Panc1 (cell line): ENCODE results near the gene TXNIP. TPM values are rescaled to one million over a fixed set of nuclear protein-coding genes. Genes with fewer than 3 reads are reported as not detected.

Experiments used
- ATAC-seq: fragments of 200-7000 bp; cut with Tn5 transposase; 2 replicates; pipeline ENCODE4 v1.9.1; 2020; ENCODE audit warnings: mild to moderate bottlenecking, moderate library complexity
- BruUV-seq: library from RNA; stranded (reverse); fragments of 400-500 nt; replicated peaks from 2 replicates; lab custom pipeline; 2021; lab: Mats Ljungman, UMichigan
- CTCF ChIA-PET: fragments of 300-600 bp; sonication (Branson Sonifier 250); formaldehyde crosslinking; loops from one replicate; lab custom pipeline; 2022; ENCODE audit warnings: antibody characterized with exemption; lab: Charles Lee
- POLR2A ChIA-PET: fragments of 300-600 bp; sonication (Branson Sonifier 250); formaldehyde crosslinking; loops from one replicate; lab custom pipeline; 2022; ENCODE audit warnings: antibody characterized with exemption; lab: Charles Lee
- DNase-seq: peaks from one replicate; pipeline ENCODE4 v3.0.0-alpha.2; 2010; ENCODE audit warnings: low read depth, low spot score
- H3K27ac ChIP-seq: 2 replicates; pipeline ENCODE4 v1.5.1; 2011; ENCODE audit warnings: mild to moderate bottlenecking, low read length, inconsistent platforms
- H3K27me3 ChIP-seq: fragments of 200-500 bp; sonication (Bioruptor generic); 2 replicates; pipeline ENCODE4 v1.6.0; 2014; ENCODE audit warnings: low read length, inconsistent platforms; ENCODE audit not compliant: control insufficient read depth, insufficient read depth
- H3K36me3 ChIP-seq: fragments of 200-500 bp; sonication (Bioruptor generic); 2 replicates; pipeline ENCODE4 v1.5.1; 2014; ENCODE audit warnings: inconsistent platforms, mild to moderate bottlenecking, low read length, moderate library complexity; ENCODE audit not compliant: control insufficient read depth, insufficient read depth
- H3K4me1 ChIP-seq: 2 replicates; pipeline ENCODE4 v1.5.1; 2011; ENCODE audit warnings: inconsistent platforms, mild to moderate bottlenecking, low read length, moderate library complexity; ENCODE audit not compliant: control insufficient read depth, insufficient read depth
- H3K4me3 ChIP-seq, 2 experiments: 2 replicates each; pipeline ENCODE4 v1.5.1; 2011 to 2012; ENCODE audit warnings: low read depth in 2 of 2, low read length in 2 of 2, mild to moderate bottlenecking in 2 of 2, inconsistent platforms in 1 of 2, moderate library complexity in 1 of 2
- H3K9me3 ChIP-seq: fragments of 200-500 bp; sonication (Bioruptor generic); 2 replicates; pipeline ENCODE4 v1.5.1; 2014; ENCODE audit warnings: low read depth, mild to moderate bottlenecking, inconsistent platforms, low read length, moderate library complexity; ENCODE audit not compliant: control insufficient read depth, insufficient read depth
- POLR2AphosphoS5 ChIP-seq: IDR thresholded peaks from 2 replicates; pipeline ENCODE4 v1.6.1; 2012; ENCODE audit warnings: mild to moderate bottlenecking, low read depth, low read length, moderate library complexity
- SIN3A ChIP-seq: IDR thresholded peaks from 2 replicates; pipeline ENCODE4 v1.6.1; 2012; ENCODE audit warnings: low read depth, mild to moderate bottlenecking, low read length, moderate library complexity, borderline replicate concordance; ENCODE audit not compliant: insufficient read depth
- TCF7L2 ChIP-seq: IDR thresholded peaks from 2 replicates; pipeline ENCODE4 v1.6.1; 2011; ENCODE audit warnings: mild to moderate bottlenecking, low read depth, low read length, inconsistent platforms
- in situ Hi-C: cut with HindIII; loops from 2 replicates; pipeline ENCODE4 v1.10.0; 2016; ENCODE audit warnings: low sequenced_read_pairs, low pct_unique_long_range_greater_than_20kb
- intact Hi-C: fragments of 100-400 bp; cut with micrococcal nuclease; formaldehyde crosslinking; loops from one replicate; pipeline ENCODE4 v1.10.0; 2022; ENCODE audit not compliant: unreplicated experiment
- total RNA-seq: library from RNA; stranded (reverse); gene quantifications from one replicate; pipeline ENCODE4 v1.2.1, GENCODE V29; 2021; ENCODE audit not compliant: unreplicated experiment
- TF ChIP-seq, protein P1 (sequence below), 2 experiments: IDR thresholded peaks; 2 replicates each; pipeline ENCODE4 v1.6.1; 2011 to 2012; ENCODE audit warnings: low read depth in 2 of 2, control low read depth in 1 of 2, low read length in 1 of 2, mild to moderate bottlenecking in 1 of 2, moderate library complexity in 1 of 2; ENCODE audit not compliant: insufficient read depth in 1 of 2
- TF ChIP-seq, protein P2 (sequence below): fragments of 450-650 bp; IDR thresholded peaks from 2 replicates; pipeline ENCODE4 v1.5.1; 2017; ENCODE audit warnings: mild to moderate bottlenecking

TXNIP gene
- total RNA-seq, 1 experiment from 2014 or later = 15.2 TPM

DNA sequence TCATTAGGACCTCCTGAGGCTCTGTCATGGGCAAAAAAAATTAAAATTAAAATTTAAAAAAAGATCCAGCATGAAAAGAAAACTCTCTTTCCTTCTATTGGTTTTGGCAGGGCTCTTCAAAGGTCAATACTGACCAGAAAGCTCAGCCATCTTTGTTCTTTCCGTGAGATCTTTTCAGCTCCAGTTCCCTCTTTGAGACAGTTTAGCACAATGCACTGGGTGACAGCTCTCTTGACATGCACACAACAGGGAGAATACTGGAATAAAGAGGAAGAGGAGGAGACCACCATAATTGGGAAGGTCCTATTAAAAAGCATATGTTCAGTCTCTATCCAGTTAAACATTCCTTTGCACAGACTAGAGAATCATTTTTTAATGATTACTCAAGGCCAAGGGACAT is 44.9 kb downstream of the TXNIP start:
- no peaks in the 10 kb centered on the region for H3K27me3 ChIP-seq
- ChIA-PET POLR2A (no interaction called here), CTCF (no interaction called here)
- BruUV-seq = no TSS peak
- in situ Hi-C loops (no loop called here), intact Hi-C loops (no loop called here)
- H3K4me1 ChIP-seq = peaks cover 16% of the 10 kb centered on the region
- no peak for TF ChIP-seq POLR2AphosphoS5
- H3K4me3 ChIP-seq = no peak overlapping the region
- H3K36me3 ChIP-seq = no peaks in the 10 kb centered on the region
- H3K9me3 ChIP-seq = no peaks in the 10 kb centered on the region
- DNase-seq = no peak
- H3K27ac ChIP-seq = no peak overlapping the region
- no peak for ATAC-seq

- POLR2A ChIA-PET = interaction anchor here (0.6 kb wide), 1 partner anchor 22 kb away, joined by 5 read pairs; no protein-coding TSS in a partner anchor
- CTCF ChIA-PET = interaction anchor here (0.6 kb wide), 2 partner anchors 13 to 97 kb away, joined by 5 to 7 read pairs; no protein-coding TSS in a partner anchor
- H3K27me3 ChIP-seq = no peaks in the 10 kb centered on the region
- H3K4me1 ChIP-seq = no peaks in the 10 kb centered on the region
- ATAC-seq (no peak), DNase-seq (no peak)
- H3K9me3 ChIP-seq = no peaks in the 10 kb centered on the region
- intact Hi-C loops (no loop called here), in situ Hi-C loops (no loop called here)
- BruUV-seq = no TSS peak
- no peak overlapping the region for H3K4me3 ChIP-seq
- no peak overlapping the region for H3K27ac ChIP-seq
- H3K36me3 ChIP-seq = no peaks in the 10 kb centered on the region
- TF ChIP-seq, protein P1, sequence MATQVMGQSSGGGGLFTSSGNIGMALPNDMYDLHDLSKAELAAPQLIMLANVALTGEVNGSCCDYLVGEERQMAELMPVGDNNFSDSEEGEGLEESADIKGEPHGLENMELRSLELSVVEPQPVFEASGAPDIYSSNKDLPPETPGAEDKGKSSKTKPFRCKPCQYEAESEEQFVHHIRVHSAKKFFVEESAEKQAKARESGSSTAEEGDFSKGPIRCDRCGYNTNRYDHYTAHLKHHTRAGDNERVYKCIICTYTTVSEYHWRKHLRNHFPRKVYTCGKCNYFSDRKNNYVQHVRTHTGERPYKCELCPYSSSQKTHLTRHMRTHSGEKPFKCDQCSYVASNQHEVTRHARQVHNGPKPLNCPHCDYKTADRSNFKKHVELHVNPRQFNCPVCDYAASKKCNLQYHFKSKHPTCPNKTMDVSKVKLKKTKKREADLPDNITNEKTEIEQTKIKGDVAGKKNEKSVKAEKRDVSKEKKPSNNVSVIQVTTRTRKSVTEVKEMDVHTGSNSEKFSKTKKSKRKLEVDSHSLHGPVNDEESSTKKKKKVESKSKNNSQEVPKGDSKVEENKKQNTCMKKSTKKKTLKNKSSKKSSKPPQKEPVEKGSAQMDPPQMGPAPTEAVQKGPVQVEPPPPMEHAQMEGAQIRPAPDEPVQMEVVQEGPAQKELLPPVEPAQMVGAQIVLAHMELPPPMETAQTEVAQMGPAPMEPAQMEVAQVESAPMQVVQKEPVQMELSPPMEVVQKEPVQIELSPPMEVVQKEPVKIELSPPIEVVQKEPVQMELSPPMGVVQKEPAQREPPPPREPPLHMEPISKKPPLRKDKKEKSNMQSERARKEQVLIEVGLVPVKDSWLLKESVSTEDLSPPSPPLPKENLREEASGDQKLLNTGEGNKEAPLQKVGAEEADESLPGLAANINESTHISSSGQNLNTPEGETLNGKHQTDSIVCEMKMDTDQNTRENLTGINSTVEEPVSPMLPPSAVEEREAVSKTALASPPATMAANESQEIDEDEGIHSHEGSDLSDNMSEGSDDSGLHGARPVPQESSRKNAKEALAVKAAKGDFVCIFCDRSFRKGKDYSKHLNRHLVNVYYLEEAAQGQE (IDR thresholded peaks at IDR 0.05; ENCODE audit: insufficient read depth in 1 of 2, low read depth in 2 of 2, low read length in 1 of 2) = no peak
- TF ChIP-seq TCF7L2 = no peak
- no peak for TF ChIP-seq POLR2AphosphoS5
- TF ChIP-seq, protein P2, sequence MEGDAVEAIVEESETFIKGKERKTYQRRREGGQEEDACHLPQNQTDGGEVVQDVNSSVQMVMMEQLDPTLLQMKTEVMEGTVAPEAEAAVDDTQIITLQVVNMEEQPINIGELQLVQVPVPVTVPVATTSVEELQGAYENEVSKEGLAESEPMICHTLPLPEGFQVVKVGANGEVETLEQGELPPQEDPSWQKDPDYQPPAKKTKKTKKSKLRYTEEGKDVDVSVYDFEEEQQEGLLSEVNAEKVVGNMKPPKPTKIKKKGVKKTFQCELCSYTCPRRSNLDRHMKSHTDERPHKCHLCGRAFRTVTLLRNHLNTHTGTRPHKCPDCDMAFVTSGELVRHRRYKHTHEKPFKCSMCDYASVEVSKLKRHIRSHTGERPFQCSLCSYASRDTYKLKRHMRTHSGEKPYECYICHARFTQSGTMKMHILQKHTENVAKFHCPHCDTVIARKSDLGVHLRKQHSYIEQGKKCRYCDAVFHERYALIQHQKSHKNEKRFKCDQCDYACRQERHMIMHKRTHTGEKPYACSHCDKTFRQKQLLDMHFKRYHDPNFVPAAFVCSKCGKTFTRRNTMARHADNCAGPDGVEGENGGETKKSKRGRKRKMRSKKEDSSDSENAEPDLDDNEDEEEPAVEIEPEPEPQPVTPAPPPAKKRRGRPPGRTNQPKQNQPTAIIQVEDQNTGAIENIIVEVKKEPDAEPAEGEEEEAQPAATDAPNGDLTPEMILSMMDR = no peak
- TF ChIP-seq SIN3A = no peak
Observed at GRCh38 chr1:145949219-145949618, 47.2 kb downstream of the TXNIP start.

DNA sequence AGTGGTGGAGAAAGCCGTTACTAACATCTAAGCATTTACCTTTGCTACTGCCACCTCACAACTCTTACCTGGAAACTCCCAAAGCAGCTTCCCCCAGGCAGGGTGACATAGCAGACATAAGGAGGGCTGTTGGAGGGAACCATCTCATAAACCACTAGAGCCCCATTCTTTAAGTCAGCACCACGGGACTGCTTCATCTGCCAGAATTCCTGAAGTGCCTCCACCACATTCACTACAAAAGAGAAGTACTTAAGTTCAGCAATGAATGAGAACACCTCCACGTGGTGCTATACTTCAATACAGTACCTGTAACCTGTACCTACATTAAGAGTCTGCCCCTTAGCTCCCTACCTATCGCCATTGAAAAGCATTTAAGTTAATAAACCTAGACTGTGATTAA is 48.8 kb downstream of the TXNIP start:
- Histone ChIP-seq H3K27me3 (no peaks in the 10 kb centered on the region), H3K4me1 (no peaks in the 10 kb centered on the region), H3K4me3 (no peak overlapping the region), H3K27ac (no peak overlapping the region), H3K9me3 (no peaks in the 10 kb centered on the region), H3K36me3 (no peaks in the 10 kb centered on the region)
- POLR2A ChIA-PET = no interaction called here
- intact Hi-C loops (no loop called here), in situ Hi-C loops (no loop called here)
- TF ChIP-seq, protein P2 = no peak
- TF ChIP-seq, protein P1 (IDR thresholded peaks at IDR 0.05; ENCODE audit: insufficient read depth in 1 of 2, low read depth in 2 of 2, low read length in 1 of 2) = no peak
- TF ChIP-seq SIN3A = no peak
- TF ChIP-seq POLR2AphosphoS5 = no peak
- no peak for TF ChIP-seq TCF7L2
- no peak for DNase-seq
- no TSS peak for BruUV-seq
- CTCF ChIA-PET = no interaction called here
- ATAC-seq = no peak
